Measurements from ENCODE around the gene MAGEA6.
"Not testable (repeated sequence)": the region's sequence is repeated elsewhere in the genome, so short reads cannot be mapped to it uniquely, and the experiment has no call there.

The MAGEA6 gene, protein sequence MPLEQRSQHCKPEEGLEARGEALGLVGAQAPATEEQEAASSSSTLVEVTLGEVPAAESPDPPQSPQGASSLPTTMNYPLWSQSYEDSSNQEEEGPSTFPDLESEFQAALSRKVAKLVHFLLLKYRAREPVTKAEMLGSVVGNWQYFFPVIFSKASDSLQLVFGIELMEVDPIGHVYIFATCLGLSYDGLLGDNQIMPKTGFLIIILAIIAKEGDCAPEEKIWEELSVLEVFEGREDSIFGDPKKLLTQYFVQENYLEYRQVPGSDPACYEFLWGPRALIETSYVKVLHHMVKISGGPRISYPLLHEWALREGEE

GRCh38 chrX:152769549-152770289, at the start of gene MAGEA6:
TSS of gene MAGEA6 (minus strand) at chrX:152769689. CDS start at chrX:152767650, 2,039 bp downstream.
- not testable (repeated sequence) for DNase-seq (ENCODE audit: low read depth in 2 of 2, low spot score in 1 of 2)

GRCh38 chrX:152819266-152819665, 49.8 kb upstream of the MAGEA6 start:
- DNase-seq (ENCODE audit: low read depth in 2 of 2, low spot score in 1 of 2): no peak

DNA sequence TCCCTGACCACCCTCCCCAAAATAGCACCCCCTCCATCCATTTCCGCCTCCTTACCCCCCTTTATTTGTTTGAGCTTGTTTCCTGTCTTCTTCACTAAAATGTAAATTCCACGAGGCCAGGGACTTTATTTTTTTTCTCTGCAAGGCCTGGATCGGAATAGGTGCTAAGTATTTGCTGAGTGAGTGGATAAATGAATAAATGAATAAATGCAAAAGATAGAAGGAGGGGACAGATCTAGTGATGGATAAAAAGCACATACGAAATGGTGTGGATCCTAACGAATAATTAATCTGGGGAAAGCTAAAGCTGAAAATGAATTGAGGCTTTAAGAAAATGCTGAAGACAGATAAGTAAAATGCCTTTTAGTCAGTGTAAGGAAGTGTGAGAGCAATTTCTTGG, 48.9 kb upstream of the MAGEA6 start:
- DNase-seq (ENCODE audit: low read depth in 2 of 2, low spot score in 1 of 2): no peak

- DNase-seq (ENCODE audit: low read depth in 2 of 2, low spot score in 1 of 2): no peak
Observed at GRCh38 chrX:152817078-152817764, 47.7 kb upstream of the MAGEA6 start.

DNA sequence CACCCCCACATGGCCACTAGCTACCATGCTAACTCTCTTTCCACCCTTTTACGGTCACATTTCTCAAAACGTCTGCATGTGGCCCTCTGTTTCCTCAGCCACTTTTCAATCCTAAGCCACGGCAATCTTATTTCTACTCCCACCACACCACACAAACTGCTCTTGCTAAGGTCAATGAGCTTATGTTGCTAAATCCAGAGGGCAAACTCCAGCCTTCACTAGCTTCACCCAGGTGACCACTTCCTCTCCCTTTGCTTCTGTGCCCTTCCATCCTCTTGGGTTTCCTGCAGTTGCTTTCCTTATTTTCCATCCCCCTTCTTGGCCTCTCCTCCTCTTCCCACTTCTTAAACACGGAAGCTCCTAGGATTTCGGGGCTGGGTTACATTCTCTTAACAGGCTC, 44.6 kb upstream of the MAGEA6 start:
- no peak for DNase-seq (ENCODE audit: low read depth in 2 of 2, low spot score in 1 of 2)

DNA sequence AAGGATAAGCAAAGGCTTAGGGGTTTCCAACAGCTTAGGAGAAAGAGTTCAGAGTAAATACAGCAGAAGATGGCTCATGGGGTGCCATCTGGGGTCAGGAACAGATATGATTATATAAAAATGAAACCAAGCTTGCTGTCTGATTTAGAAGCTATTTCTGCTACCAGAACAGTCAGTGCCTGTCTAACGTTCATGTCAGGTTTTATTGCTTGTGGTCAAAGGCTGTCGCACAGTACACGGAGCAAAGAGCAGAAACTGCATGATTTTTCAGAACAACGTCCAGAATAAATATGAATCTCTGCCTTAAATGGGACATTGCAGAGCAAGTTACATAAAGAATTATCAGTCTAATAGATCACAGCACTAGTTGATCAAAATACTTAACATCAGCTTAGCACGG, 43.7 kb upstream of the MAGEA6 start:
- no peak for DNase-seq (ENCODE audit: low read depth in 2 of 2, low spot score in 1 of 2)

GRCh38 chrX:152810403-152810802, 40.9 kb upstream of the MAGEA6 start:
- no peak for DNase-seq (ENCODE audit: low read depth in 2 of 2, low spot score in 1 of 2)

- no peak for DNase-seq (ENCODE audit: low read depth in 2 of 2, low spot score in 1 of 2)
Observed at GRCh38 chrX:152806035-152806434, 36.5 kb upstream of the MAGEA6 start.

GRCh38 chrX:152798945-152799344, 29.5 kb upstream of the MAGEA6 start:
- no peak for DNase-seq (ENCODE audit: low read depth in 2 of 2, low spot score in 1 of 2)

DNA sequence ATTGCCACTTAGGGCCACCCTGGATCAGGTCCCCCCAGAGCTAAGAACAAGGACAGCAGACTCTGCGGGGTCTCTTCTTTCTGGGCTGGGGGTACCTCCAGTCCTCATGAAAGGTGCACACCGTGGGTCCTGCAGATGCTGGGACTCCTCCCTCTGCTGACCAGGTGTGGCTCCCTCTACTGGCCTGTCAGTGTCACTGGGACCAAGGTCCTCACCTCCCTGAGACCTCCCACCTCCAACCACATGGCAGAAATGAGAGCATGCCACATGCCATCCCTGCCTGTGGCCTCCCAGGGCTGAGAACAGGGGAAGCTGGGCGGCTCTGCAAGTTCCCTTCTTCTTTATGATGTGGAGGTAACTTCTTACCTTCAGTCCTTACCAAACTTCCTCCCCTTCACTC, 17.6 kb upstream of the MAGEA6 start:
- DNase-seq (ENCODE audit: low read depth in 2 of 2, low spot score in 1 of 2): not testable (repeated sequence)

GRCh38 chrX:152766562-152766961, 2.9 kb downstream of the MAGEA6 start:
- not testable (repeated sequence) for DNase-seq (ENCODE audit: low read depth in 2 of 2, low spot score in 1 of 2)

- DNase-seq (ENCODE audit: low read depth in 2 of 2, low spot score in 1 of 2): not testable (repeated sequence)
Observed at GRCh38 chrX:152761582-152761981, 7.9 kb downstream of the MAGEA6 start.

- not testable (repeated sequence) for DNase-seq (ENCODE audit: low read depth in 2 of 2, low spot score in 1 of 2)
Observed at GRCh38 chrX:152759544-152759943, 9.9 kb downstream of the MAGEA6 start.

DNA sequence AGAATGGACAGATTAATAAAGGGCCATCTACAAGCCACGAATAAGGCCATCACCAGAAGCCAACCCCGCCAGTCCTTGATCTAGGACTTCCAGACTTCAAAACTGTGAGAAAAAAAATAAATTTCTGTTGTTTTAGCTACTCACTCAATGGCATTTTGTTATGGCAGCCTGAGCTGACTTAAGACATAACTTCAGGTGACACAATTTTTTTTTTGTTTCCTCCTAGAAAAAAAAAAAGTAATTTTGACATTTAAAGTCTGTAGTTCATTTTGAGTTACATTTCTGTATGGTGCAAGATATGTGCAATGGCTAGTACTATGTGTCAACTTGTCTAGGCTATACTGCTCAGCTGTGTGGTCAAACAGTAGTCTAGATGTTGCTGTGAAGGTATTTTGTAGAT, 10.6 kb downstream of the MAGEA6 start, which contains the start of gene CSAG3:
Gene CSAG3 (plus strand): TSS at position 301 of the 400 bp plus-strand sequence.
- DNase-seq (ENCODE audit: low read depth in 2 of 2, low spot score in 1 of 2): not testable (repeated sequence)

DNA sequence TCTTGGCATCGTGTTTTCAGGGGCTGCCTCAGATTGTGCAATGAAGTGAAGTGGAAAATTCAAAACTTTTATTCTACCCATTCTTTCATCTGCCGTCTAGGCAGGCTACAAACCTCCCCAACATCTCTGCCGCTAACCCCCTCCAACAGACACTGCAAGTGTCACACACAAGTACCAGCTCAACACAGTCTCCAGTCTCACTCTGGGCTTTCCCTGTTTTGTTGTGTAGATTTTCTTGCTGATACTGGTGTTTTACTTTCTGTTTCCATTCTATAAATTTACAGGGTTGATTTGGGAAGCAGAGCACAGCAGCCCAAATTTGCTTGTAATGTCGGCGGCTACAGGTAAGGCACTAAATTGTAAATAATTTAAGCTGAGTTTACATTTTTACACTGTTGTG, 14.6 kb downstream of the MAGEA6 start:
- DNase-seq (ENCODE audit: low read depth in 2 of 2, low spot score in 1 of 2): not testable (repeated sequence)

GRCh38 chrX:152753686-152754650, 15.5 kb downstream of the MAGEA6 start, which contains the start of gene MAGEA2:
TSS of gene MAGEA2 (minus strand) at chrX:152753842. CDS start at chrX:152751363, 2,479 bp downstream.
- not testable (repeated sequence) for DNase-seq (ENCODE audit: low read depth in 2 of 2, low spot score in 1 of 2)

DNA sequence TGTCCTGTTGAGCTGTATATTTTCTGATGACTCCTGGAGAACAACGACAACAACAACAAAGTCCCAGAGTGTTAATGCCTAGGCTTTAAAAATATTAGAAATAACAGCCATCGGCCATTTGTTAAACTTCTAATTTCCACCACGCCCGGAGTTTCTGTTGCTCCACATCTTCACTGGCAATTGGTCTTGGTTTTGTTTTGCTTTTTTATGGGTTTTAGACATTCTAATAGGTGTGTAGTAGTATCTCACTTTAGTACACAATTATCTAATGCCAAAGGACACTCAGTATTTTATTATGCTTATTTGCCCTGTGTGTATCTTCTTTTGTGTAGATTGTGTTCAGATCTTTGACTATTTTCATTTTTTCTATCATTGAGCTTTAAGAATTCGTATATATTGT, 30.9 kb downstream of the MAGEA6 start:
- no peak for DNase-seq (ENCODE audit: low read depth in 2 of 2, low spot score in 1 of 2)

- DNase-seq (ENCODE audit: low read depth in 2 of 2, low spot score in 1 of 2): not testable (repeated sequence)
Observed at GRCh38 chrX:152736528-152736927, 33.0 kb downstream of the MAGEA6 start.

DNA sequence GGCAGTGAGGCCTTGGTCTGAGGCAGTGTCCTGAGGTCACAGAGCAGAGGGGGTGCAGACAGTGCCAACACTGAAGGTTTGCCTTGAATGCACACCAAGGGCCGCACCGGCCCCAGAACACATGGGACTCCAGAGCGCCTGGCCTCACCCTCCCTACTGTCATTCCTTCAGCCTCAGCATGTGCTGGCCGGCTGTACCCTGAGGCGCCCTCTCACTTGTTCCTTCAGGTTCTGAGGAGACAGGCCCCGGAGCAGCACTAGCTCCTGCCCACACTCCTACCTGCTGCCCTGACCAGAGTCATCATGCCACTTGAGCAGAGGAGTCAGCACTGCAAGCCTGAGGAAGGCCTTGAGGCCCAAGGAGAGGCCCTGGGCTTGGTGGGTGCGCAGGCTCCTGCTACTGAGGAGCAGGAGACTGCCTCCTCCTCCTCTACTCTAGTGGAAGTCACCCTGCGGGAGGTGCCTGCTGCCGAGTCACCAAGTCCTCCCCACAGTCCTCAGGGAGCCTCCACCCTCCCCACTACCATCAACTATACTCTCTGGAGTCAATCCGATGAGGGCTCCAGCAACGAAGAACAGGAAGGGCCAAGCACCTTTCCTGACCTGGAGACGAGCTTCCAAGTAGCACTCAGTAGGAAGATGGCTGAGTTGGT, 33.5 kb downstream of the MAGEA6 start:
- no peak for DNase-seq (ENCODE audit: low read depth in 2 of 2, low spot score in 1 of 2)

DNA sequence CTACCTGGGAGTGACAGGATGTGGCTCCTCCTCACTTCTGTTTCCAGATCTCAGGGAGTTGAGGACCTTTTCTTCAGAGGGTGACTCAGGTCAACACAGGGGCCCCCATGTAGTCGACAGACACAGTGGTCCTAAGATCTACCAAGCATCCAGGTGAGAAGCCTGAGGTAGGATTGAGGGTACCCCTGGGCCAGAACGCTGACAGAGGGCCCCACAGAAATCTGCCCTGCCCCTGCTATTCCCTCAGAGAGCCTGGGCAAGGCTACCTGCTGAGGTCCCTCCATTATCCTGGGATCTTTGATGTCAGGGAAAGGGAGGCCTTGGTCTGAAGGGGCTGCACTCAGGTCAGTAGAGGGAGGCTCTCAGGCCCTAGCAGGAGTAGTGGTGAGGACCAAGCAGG, 34.4 kb downstream of the MAGEA6 start:
- no peak for DNase-seq (ENCODE audit: low read depth in 2 of 2, low spot score in 1 of 2)
